MV-4-11 (cell line): Measurements from ENCODE around the gene WDR81.

Experiments
- DNase-seq: peaks from one replicate; lab custom pipeline; 2025; lab: John Stamatoyannopoulos, UW

The WDR81 gene

DNA sequence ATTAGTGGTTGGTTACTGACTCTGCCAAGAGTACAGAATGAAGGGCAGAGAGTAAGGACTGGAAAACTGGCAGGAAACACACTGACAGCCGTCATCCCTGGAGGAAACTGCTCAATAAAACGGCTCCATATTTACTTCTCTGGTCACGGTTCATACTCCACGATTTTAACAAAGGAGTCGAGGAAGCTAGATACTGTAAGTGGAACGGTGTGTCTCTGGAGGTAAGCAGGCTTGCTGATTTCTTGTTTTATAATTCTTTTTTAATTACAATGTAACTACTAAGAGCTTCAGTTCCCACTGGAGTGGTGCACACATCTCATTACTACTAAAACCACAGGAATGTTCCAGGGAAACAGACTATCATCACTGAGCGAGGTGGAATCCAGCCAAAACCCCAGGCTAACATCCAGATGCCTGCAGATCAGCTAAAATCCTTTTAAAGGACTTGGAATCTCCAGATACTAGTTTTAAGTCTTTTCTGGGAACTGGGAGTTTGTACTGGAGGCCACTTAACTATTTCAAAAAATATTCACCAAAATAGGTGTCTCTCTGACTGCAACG, 55.1 kb downstream of the WDR81 start:
- no peak for DNase-seq

DNA sequence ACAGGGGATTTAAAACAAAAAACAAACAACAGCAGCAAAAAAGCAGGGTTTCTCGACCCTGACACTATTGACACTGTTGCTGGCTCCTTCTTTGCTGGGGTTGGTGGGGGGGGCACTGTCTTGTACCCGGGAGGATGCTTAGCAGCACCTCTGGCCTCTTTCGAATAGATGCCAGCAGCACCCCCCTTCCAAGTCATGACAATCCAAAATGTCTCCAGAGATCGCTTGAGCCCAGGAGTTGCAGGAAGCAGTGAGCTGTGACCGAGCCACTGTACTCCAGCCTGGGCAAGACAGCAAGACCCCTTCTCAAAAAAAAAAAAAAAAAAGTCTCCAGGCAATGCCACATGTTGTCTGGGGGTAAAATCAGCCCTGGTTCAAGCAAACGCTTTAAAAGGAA, 57.7 kb downstream of the WDR81 start:
- DNase-seq: no peak

DNA sequence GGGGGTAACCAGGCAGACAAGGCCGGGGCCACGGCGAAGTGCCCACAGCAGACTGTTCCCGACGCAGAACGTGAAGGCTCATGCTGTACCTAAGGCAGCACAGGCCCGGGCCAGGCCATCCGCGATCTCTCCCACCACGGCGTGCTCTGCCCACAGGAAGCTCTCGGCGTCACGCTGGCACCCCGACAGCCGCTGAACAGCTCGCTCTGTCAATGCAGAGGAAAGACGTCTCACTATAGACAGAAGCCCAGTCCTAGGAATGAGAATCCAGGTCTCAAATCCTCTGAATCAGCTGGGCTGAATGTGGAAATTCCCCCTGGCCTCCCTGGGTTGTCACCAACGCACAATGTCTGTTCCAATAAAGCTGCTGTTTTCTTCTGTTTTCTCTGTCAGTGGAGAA, 58.8 kb downstream of the WDR81 start:
- DNase-seq: peak; percentile 30

DNA sequence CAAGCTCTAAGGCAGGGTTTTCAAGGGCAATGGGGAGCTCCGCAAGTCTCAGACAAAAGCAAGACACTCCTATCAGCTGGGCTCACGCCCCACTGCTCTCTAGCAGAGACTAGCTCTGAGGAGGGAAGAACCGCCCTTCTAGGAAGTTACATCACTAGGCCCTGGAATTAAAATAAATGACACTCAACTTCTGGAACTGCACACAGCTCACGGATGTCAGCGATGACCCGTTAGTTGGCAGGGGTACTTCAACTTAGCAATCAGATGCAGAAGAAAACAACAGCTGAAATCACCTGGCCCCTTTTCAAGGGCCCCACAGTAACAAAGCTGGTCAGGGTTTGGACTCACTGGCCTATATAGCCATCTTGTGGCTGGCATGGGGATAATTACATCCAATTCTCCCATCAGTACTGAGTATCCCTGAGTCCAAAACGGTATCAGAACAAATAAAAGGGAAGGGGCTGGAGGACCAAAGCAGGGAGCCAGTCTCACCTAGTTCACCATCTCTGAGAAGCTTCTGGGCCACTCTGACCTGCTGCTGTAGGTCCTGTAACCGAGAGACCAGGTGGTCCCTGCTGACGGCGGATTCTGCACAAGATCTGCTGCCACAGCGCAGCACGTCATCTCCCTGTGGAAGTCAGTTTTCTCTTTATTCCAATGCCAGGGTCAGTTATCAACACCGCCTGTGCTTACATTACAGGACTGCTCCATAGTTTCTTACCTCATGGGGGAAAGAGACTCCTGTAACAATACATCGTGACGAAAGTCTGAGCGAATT, 59.5 kb downstream of the WDR81 start:
- peak; percentile 65 for DNase-seq

DNA sequence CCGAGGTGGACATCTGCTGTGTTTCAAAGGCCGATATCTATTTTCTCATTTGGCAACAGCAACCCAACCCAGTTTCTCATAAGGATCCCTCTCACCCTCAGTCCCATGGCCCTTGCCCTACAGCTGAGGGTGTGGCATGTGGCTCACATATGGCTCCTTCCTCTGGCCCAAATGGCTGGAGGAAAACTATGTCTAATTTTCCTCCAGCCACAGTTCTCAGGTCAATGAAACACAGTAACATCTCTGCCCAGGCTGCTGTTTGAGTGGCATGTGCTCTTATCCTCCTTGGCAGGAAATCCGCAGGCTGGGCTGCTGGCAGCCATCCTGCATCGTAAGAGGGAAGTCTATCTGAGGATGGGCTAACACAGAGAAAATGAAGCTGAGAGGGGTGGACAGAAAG, 61.4 kb downstream of the WDR81 start:
- no peak for DNase-seq

DNA sequence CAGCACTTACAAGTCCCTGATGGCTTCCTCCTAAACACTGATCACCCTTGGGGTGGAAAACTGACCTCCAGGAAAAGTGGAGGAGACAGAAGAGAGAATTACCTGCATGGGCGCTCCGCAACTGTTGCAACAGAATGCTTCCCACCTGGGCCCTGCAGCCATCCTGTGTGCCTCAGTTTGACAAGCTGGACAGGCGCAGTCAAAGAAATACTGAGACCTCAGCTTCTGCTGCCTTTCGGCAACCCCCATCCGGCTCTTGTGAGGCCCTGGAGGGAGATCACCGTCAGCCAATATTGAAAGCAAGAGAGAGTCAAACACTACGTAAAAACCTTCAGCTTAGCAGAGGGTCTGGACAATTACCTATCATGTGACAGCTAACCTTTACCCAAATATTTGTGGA, 62.2 kb downstream of the WDR81 start:
- no peak for DNase-seq

DNA sequence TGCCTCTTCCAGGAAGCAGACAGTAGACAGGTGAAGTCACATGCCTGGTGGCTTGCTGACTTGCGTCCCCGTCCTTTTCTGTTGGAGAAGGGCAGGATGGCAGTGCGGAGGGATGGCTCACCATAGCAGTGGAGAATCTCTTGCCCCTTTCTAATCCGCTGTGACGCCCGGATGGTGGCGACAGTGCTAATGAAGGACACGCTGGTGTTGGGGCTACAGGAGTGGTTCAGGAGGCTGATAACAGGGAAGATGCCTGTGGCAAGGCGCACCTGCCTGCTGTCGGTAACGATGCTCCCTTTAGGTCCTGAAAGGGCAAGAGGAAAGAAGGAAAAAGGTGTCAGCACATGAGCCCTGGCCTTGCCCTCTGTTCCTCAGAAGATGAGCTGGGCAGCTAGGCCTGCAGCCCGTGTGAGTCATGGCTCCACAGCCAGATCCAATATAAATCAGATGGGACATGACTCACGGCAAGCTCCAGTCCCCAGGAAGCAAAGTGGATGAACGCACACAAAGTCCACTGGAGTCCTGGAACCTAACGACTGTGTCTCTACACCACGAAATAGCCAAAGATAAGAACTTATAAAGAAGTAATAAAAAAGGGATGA, 62.9 kb downstream of the WDR81 start:
- no peak for DNase-seq
